Cardiac muscle cell (in vitro differentiated cells and primary cell): ENCODE data around the gene HTRA1. TPM values are rescaled to one million over a fixed set of nuclear protein-coding genes. Genes with fewer than 3 reads are reported as not detected.
A peak's percentile ranks its signal among the peaks of the same experiment; 100 is the strongest.

Source experiments
- DNase-seq, 2 donors: peaks; one replicate each; pipeline versions ENCODE4 v3.0.0 to v3.0.0-alpha.2; 2010 to 2017; ENCODE audit warnings: low read depth in 1 of 2, low spot score in 1 of 2
- H3K27ac ChIP-seq: fragments of 200-600 bp; sonication (generic); 2 replicates; pipeline ENCODE4 v1.5.1; 2016
- H3K27me3 ChIP-seq: fragments of 200-600 bp; sonication (generic); 2 replicates; pipeline ENCODE4 v1.6.0; 2016; ENCODE audit warnings: control low read depth
- H3K36me3 ChIP-seq: fragments of 200-600 bp; sonication (generic); 2 replicates; pipeline ENCODE4 v1.5.1; 2016; ENCODE audit warnings: control low read depth
- H3K4me1 ChIP-seq: fragments of 200-600 bp; sonication (generic); 2 replicates; pipeline ENCODE4 v1.8.1; 2017; ENCODE audit warnings: low read depth, mild to moderate bottlenecking, mixed run types
- H3K4me3 ChIP-seq: fragments of 200-600 bp; sonication (generic); 2 replicates; pipeline ENCODE4 v1.5.1; 2016; ENCODE audit warnings: mild to moderate bottlenecking
- H3K9me3 ChIP-seq: fragments of 200-600 bp; sonication (generic); 2 replicates; pipeline ENCODE4 v1.5.1; 2017; ENCODE audit warnings: low read depth, mild to moderate bottlenecking, control low read depth
- CTCF ChIP-seq: IDR thresholded peaks from 2 replicates; pipeline ENCODE4 v1.5.1; 2012; ENCODE audit warnings: low read depth, mild to moderate bottlenecking, low read length
- polyA plus RNA-seq: library from polyadenylated mRNA; unstranded; fragments of >200 nt; fragmentation: Nextera tagmentation; extraction: Ambion mirVana; gene quantifications from 2 replicates; pipeline ENCODE4 v1.2.1, GENCODE V29; 2016
- total RNA-seq: library from RNA; depleted of rRNA; stranded (reverse); fragments of >200 nt; gene quantifications from 2 replicates; pipeline ENCODE4 v1.2.3, GENCODE V29; 2016

HTRA1 gene
- total and polyA plus RNA-seq, 2 experiments from 2014 or later, result 154 to 226 TPM

GRCh38 chr10:122495406-122496340 lies 34.3 kb downstream of the HTRA1 start:
- Histone ChIP-seq H3K4me1 (peaks cover 4% of the 10 kb centered on the region), H3K27ac (peak overlapping the region; percentile 51), H3K9me3 (no peaks in the 10 kb centered on the region), H3K36me3 (no peaks in the 10 kb centered on the region), H3K27me3 (no peaks in the 10 kb centered on the region), H3K4me3 (no peak overlapping the region)
- no peak for TF ChIP-seq CTCF
- DNase-seq, result peak; percentile 32 to 82

GRCh38 chr10:122497241-122497640 lies 35.9 kb downstream of the HTRA1 start:
- H3K4me1 ChIP-seq, result peaks cover 4% of the 10 kb centered on the region
- no peak for DNase-seq
- H3K4me3 ChIP-seq, result no peak overlapping the region
- no peaks in the 10 kb centered on the region for H3K9me3 ChIP-seq
- no peaks in the 10 kb centered on the region for H3K36me3 ChIP-seq
- no peaks in the 10 kb centered on the region for H3K27me3 ChIP-seq
- H3K27ac ChIP-seq, result no peak overlapping the region
- no peak for TF ChIP-seq CTCF

GRCh38 chr10:122498521-122498920 lies 37.2 kb downstream of the HTRA1 start:
- no peak for DNase-seq
- Histone ChIP-seq H3K36me3 (no peaks in the 10 kb centered on the region), H3K4me3 (no peak overlapping the region), H3K27ac (no peak overlapping the region), H3K9me3 (no peaks in the 10 kb centered on the region), H3K4me1 (peaks cover 4% of the 10 kb centered on the region), H3K27me3 (no peaks in the 10 kb centered on the region)
- TF ChIP-seq CTCF, result no peak

- Histone ChIP-seq H3K4me1 (peaks cover 4% of the 10 kb centered on the region), H3K27ac (no peak overlapping the region), H3K27me3 (no peaks in the 10 kb centered on the region), H3K4me3 (no peak overlapping the region), H3K36me3 (no peaks in the 10 kb centered on the region), H3K9me3 (no peaks in the 10 kb centered on the region)
- no peak for TF ChIP-seq CTCF
- DNase-seq, result no peak
Observed at GRCh38 chr10:122499012-122499411, 37.7 kb downstream of the HTRA1 start.

GRCh38 chr10:122499491-122499941 lies 38.2 kb downstream of the HTRA1 start:
- no peak overlapping the region for H3K27ac ChIP-seq

More at GRCh38 chr10:122499491-122499941, 38.2 kb downstream of the HTRA1 start:
- Histone ChIP-seq H3K36me3 (no peaks in the 10 kb centered on the region), H3K9me3 (no peaks in the 10 kb centered on the region), H3K27me3 (no peaks in the 10 kb centered on the region), H3K4me3 (no peak overlapping the region), H3K4me1 (peaks cover 4% of the 10 kb centered on the region)
- peak in 1 of 2 donors; percentile 49 for DNase-seq
- TF ChIP-seq CTCF, result no peak
